Measurements from ENCODE around the gene IRX5.

Gene IRX5

GRCh38 chr16:54931120-54932014 is 702 bp downstream of the IRX5 start:
- no peak for DNase-seq

- no peak for DNase-seq
Measured at GRCh38 chr16:54932021-54932660, 1.5 kb downstream of the IRX5 start.

GRCh38 chr16:54932737-54933254 is 2.1 kb downstream of the IRX5 start:
- DNase-seq: no peak

GRCh38 chr16:54933281-54934011 is 2.8 kb downstream of the IRX5 start:
- no peak for DNase-seq

- no peak for DNase-seq
Measured at GRCh38 chr16:54934481-54935265, 4.0 kb downstream of the IRX5 start.

GRCh38 chr16:54935266-54935968 is 4.8 kb downstream of the IRX5 start:
- no peak for DNase-seq

- no peak for DNase-seq
Measured at GRCh38 chr16:54936201-54936978, 5.7 kb downstream of the IRX5 start.

GRCh38 chr16:54936979-54937670 is 6.5 kb downstream of the IRX5 start:
- no peak for DNase-seq

- DNase-seq: no peak
Measured at GRCh38 chr16:54937671-54938211, 7.1 kb downstream of the IRX5 start.

GRCh38 chr16:54938212-54939028 is 7.8 kb downstream of the IRX5 start:
- no peak for DNase-seq

GRCh38 chr16:54939029-54939346 is 8.3 kb downstream of the IRX5 start:
- DNase-seq: no peak

- DNase-seq: no peak
Measured at GRCh38 chr16:54939510-54940278, 9.0 kb downstream of the IRX5 start.

- DNase-seq: no peak
Measured at GRCh38 chr16:54940279-54940604, 9.6 kb downstream of the IRX5 start.

GRCh38 chr16:54942353-54942943 is 11.8 kb downstream of the IRX5 start:
- DNase-seq: no peak

- DNase-seq: no peak
Measured at GRCh38 chr16:54944002-54944401, 13.3 kb downstream of the IRX5 start.

GRCh38 chr16:54945063-54945462 is 14.4 kb downstream of the IRX5 start:
- DNase-seq: no peak

GRCh38 chr16:54946909-54947308 is 16.2 kb downstream of the IRX5 start:
- DNase-seq: no peak

GRCh38 chr16:54947616-54948015 is 17.0 kb downstream of the IRX5 start:
- no peak for DNase-seq
